ENCODE measurements around the gene CEP89. TPM values are rescaled to one million over a fixed set of nuclear protein-coding genes. Genes with fewer than 3 reads are reported as not detected.

CEP89 gene
- total RNA-seq, 1 experiment from 2014 or later = 31.1 TPM

DNA sequence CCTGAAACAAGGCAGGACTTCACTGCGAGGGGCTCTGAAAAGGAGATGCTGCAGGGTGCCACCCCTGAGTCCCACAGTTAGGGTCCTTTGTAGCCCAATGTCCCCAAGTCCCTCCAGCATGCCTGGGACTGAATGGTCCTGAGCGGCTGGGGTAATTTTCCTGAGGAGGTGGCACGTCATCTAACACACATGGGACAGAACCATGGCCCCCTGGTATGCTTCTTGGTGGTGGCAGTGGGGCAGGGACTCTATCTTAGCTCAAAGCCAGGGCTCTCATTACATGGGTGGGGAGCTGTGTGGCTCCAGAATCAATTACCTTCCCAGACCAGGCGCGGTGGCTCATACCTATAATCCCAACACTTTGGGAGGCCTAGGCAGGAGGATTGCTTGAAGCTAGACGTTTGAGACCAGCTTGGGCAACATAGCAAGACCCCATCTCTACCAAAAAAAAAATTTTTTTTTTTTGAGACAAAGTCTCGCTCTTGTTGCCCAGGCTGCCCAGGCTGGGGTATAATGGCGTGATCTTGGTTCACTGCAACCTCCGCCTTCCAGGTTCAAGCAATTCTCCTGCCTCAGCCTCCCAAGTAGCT is 94.3 kb downstream of the CEP89 start:
- H3K36me3 Mint-ChIP-seq (ENCODE audit: insufficient read depth, unreplicated experiment) = no peaks in the 10 kb centered on the region
- no peaks in the 10 kb centered on the region for H3K27me3 Mint-ChIP-seq (ENCODE audit: unreplicated experiment)
- intact Hi-C loops (cut with micrococcal nuclease; ENCODE audit: unreplicated experiment) = no loop called here
- TF ChIP-seq, protein P1, sequence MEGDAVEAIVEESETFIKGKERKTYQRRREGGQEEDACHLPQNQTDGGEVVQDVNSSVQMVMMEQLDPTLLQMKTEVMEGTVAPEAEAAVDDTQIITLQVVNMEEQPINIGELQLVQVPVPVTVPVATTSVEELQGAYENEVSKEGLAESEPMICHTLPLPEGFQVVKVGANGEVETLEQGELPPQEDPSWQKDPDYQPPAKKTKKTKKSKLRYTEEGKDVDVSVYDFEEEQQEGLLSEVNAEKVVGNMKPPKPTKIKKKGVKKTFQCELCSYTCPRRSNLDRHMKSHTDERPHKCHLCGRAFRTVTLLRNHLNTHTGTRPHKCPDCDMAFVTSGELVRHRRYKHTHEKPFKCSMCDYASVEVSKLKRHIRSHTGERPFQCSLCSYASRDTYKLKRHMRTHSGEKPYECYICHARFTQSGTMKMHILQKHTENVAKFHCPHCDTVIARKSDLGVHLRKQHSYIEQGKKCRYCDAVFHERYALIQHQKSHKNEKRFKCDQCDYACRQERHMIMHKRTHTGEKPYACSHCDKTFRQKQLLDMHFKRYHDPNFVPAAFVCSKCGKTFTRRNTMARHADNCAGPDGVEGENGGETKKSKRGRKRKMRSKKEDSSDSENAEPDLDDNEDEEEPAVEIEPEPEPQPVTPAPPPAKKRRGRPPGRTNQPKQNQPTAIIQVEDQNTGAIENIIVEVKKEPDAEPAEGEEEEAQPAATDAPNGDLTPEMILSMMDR (IDR thresholded peaks at IDR 0.05; ENCODE audit: unreplicated experiment) = no peak
- H3K9me3 Mint-ChIP-seq (ENCODE audit: low read depth, unreplicated experiment) = no peaks in the 10 kb centered on the region
- no peak overlapping the region for H3K27ac Mint-ChIP-seq (ENCODE audit: unreplicated experiment)
- no peak overlapping the region for H3K4me3 Mint-ChIP-seq (ENCODE audit: low read depth, unreplicated experiment)
- DNase-seq = no peak
- BruUV-seq (replicated peaks) = no TSS peak
- no peaks in the 10 kb centered on the region for H3K4me1 Mint-ChIP-seq (ENCODE audit: low read depth, unreplicated experiment)
- CTCF ChIA-PET = no interaction called here

DNA sequence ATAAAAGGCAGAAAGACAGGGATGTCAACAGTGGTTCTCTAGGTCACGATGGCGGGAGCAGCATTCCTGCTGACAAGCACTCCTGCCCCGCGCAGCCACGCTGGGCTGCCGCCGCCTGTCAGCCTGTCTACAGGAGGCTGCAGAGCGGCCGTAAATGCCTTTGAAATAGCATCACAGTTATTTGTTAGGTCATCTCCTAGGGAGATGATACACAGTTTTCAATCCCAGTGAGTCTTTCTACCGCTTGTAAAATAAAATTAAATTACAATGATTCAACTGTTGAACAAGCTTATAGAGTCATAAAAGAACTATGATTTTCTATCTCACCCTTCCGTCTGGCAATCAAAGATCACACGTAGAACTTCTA is 94.9 kb downstream of the CEP89 start:
- H3K27ac Mint-ChIP-seq (ENCODE audit: unreplicated experiment) = no peak overlapping the region
- H3K4me3 Mint-ChIP-seq (ENCODE audit: low read depth, unreplicated experiment) = no peak overlapping the region
- no peaks in the 10 kb centered on the region for H3K4me1 Mint-ChIP-seq (ENCODE audit: low read depth, unreplicated experiment)
- intact Hi-C loops (cut with micrococcal nuclease; ENCODE audit: unreplicated experiment) = no loop called here
- no peaks in the 10 kb centered on the region for H3K9me3 Mint-ChIP-seq (ENCODE audit: low read depth, unreplicated experiment)
- H3K27me3 Mint-ChIP-seq (ENCODE audit: unreplicated experiment) = no peaks in the 10 kb centered on the region
- TF ChIP-seq, protein P1 (IDR thresholded peaks at IDR 0.05; ENCODE audit: unreplicated experiment) = no peak
- no peak for DNase-seq
- H3K36me3 Mint-ChIP-seq (ENCODE audit: insufficient read depth, unreplicated experiment) = no peaks in the 10 kb centered on the region
- CTCF ChIA-PET = no interaction called here
- BruUV-seq (replicated peaks) = no TSS peak

DNA sequence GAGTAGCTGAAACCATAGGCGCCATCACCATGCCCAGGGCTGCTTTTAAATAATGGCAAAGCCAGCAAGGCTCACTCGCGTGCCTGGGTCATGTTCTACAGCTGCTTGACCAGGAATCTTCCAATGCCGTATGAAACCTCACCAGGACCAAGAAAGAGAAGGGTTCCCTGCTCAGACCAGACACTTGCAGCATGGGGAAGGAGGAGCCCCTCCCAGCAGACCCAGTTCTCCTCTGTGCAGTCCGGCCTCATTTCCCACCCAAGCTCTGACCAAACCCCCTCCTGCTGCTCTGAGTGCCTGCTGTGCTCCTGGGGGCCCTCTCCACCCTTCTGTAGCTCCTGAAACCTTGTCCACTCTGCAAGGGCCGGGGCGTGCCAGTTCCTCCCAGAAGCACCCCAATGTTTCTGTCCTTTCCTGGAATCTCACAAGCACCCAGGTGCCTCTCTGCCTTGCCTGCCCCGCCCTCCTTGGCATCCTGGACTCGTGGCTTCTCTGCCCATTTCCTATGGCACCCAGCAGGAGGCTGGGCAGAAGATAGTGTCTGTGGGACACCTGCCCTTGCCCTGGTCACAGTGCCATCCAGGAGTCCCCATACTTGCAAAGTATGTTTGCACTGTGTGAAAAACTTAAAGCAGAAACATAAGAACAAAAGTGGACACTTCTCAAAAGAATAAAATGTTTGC is 95.4 kb downstream of the CEP89 start:
- Mint-ChIP-seq H3K27ac (ENCODE audit: unreplicated experiment) (no peak overlapping the region), H3K27me3 (ENCODE audit: unreplicated experiment) (no peaks in the 10 kb centered on the region), H3K4me3 (ENCODE audit: low read depth, unreplicated experiment) (no peak overlapping the region), H3K4me1 (ENCODE audit: low read depth, unreplicated experiment) (no peaks in the 10 kb centered on the region), H3K9me3 (ENCODE audit: low read depth, unreplicated experiment) (no peaks in the 10 kb centered on the region), H3K36me3 (ENCODE audit: insufficient read depth, unreplicated experiment) (no peaks in the 10 kb centered on the region)
- TF ChIP-seq, protein P1 (IDR thresholded peaks at IDR 0.05; ENCODE audit: unreplicated experiment) = no peak
- CTCF ChIA-PET = interaction anchor here (1.1 kb wide), 1 partner anchor 13 kb away, joined by 3 read pairs; no protein-coding TSS in a partner anchor
- intact Hi-C loops (cut with micrococcal nuclease; ENCODE audit: unreplicated experiment) = no loop called here
- no peak for DNase-seq
- BruUV-seq (replicated peaks) = no TSS peak

DNA sequence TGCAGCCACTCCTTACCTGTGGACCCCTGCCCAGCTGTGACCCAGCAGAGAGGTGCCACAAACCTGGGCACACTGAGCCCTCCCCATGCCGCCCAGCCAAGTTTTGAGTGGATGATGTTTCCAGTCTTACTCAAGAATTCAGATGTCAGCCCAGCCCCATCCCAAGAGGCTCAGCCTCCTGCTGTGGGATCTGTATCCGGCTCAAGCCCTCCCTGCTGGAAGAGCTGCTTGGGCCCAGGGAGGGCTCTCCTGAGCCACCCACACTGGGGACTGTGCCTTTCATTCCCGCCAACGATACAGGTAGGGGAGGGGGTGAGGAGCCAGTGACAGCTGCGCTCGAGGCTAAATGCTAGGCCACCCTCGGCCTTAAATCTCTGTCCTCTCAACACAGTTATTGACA is 96.3 kb downstream of the CEP89 start:
- DNase-seq = no peak
- no peaks in the 10 kb centered on the region for H3K36me3 Mint-ChIP-seq (ENCODE audit: insufficient read depth, unreplicated experiment)
- no peak overlapping the region for H3K27ac Mint-ChIP-seq (ENCODE audit: unreplicated experiment)
- TF ChIP-seq, protein P1 (IDR thresholded peaks at IDR 0.05; ENCODE audit: unreplicated experiment) = no peak
- CTCF ChIA-PET = interaction anchor here (0.5 kb wide), 1 partner anchor 15 kb away, joined by 7 read pairs; no protein-coding TSS in a partner anchor
- no peak overlapping the region for H3K4me3 Mint-ChIP-seq (ENCODE audit: low read depth, unreplicated experiment)
- H3K27me3 Mint-ChIP-seq (ENCODE audit: unreplicated experiment) = no peaks in the 10 kb centered on the region
- H3K4me1 Mint-ChIP-seq (ENCODE audit: low read depth, unreplicated experiment) = no peaks in the 10 kb centered on the region
- intact Hi-C loops (cut with micrococcal nuclease; ENCODE audit: unreplicated experiment) = no loop called here
- BruUV-seq (replicated peaks) = no TSS peak
- H3K9me3 Mint-ChIP-seq (ENCODE audit: low read depth, unreplicated experiment) = no peaks in the 10 kb centered on the region
